Measurements from ENCODE around the gene FOXK1. TPM values are rescaled to one million over a fixed set of nuclear protein-coding genes. Genes with fewer than 3 reads are reported as not detected.
A peak's percentile ranks its signal among the peaks of the same experiment; 100 is the strongest.

FOXK1 gene
- polyA plus RNA-seq, 3 donors = 0.33 to 16.8 (median 0.76) TPM

- H3K9me3 ChIP-seq (replicated peaks in 1 of 2; ENCODE audit: control insufficient read depth in 1 of 2, insufficient read depth in 1 of 2, low read length in 2 of 2) = no peaks in the 10 kb centered on the region
- H2AFZ ChIP-seq (ENCODE audit: insufficient read depth, low read depth, low read length, poor library complexity, severe bottlenecking) = no peak overlapping the region
- peaks cover 2 to 4% of the 10 kb centered on the region in 2 donors for H3K36me3 Mint-ChIP-seq
- peaks cover 29 to 33% of the 10 kb centered on the region in 2 donors for H3K4me1 ChIP-seq (ENCODE audit: control insufficient read depth in 1 of 2, insufficient read depth in 2 of 2, low read length in 2 of 2)
- H3K4me3 Mint-ChIP-seq = no peak overlapping the region
- no peak overlapping the region for H3K4me3 ChIP-seq (replicated peaks in 1 of 3; ENCODE audit: low read depth in 2 of 3, low read length in 3 of 3)
- peaks cover 0 to 2% (median 0%) of the 10 kb centered on the region in 7 donors for H3K9me3 Mint-ChIP-seq
- no peak overlapping the region for H3K9ac ChIP-seq (ENCODE audit: insufficient read depth, low read length, poor library complexity, severe bottlenecking)
- no peaks in the 10 kb centered on the region for H3K27me3 ChIP-seq (ENCODE audit: control insufficient read depth in 2 of 2, insufficient read depth in 2 of 2, low read length in 2 of 2)
- DNase-seq = no peak
- H3K4me1 Mint-ChIP-seq = peaks cover 45% of the 10 kb centered on the region
- H3K79me2 ChIP-seq (ENCODE audit: insufficient read depth, low read length) = peaks cover 94% of the 10 kb centered on the region
- intact Hi-C loops (cut with micrococcal nuclease) = no loop called here
- peaks cover 95% of the 10 kb centered on the region for H4K20me1 ChIP-seq (ENCODE audit: insufficient read depth, low read length)
- 88% methylated on average over 18 of the region's 20 CpGs for WGBS (ENCODE audit: insufficient coverage)
- H3K27ac ChIP-seq (ENCODE audit: low read depth in 1 of 2, low read length in 2 of 2) = peak overlapping the region in 1 of 2 donors; percentile 16
- peak overlapping the region in 5 of 7 donors; percentile 8 to 71 (median 46) for H3K27ac Mint-ChIP-seq
- no peak overlapping the region for H3K4me2 ChIP-seq (replicated peaks; ENCODE audit: extremely low read depth, low read length, poor library complexity, severe bottlenecking)
- no peak for TF ChIP-seq CTCF (IDR thresholded peaks at IDR 0.05)
- no peaks in the 10 kb centered on the region for H3K36me3 ChIP-seq (replicated peaks in 1 of 2; ENCODE audit: control insufficient read depth in 1 of 2, insufficient read depth in 2 of 2, low read length in 2 of 2)
- H3K27me3 Mint-ChIP-seq (ENCODE audit: low read depth in 3 of 3) = peaks cover 0 to 4% (median 3%) of the 10 kb centered on the region in 3 donors
These were observed 20.9 kb downstream of the FOXK1 start for GRCh38 chr7:4702961-4703512.

- no peak for DNase-seq
- peaks cover 95% of the 10 kb centered on the region for H4K20me1 ChIP-seq (ENCODE audit: insufficient read depth, low read length)
- peaks cover 0 to 2% (median 0%) of the 10 kb centered on the region in 7 donors for H3K9me3 Mint-ChIP-seq
- peaks cover 2 to 4% of the 10 kb centered on the region in 2 donors for H3K36me3 Mint-ChIP-seq
- no peak overlapping the region for H3K27ac ChIP-seq (ENCODE audit: low read depth in 1 of 2, low read length in 2 of 2)
- peaks cover 29 to 33% of the 10 kb centered on the region in 2 donors for H3K4me1 ChIP-seq (ENCODE audit: control insufficient read depth in 1 of 2, insufficient read depth in 2 of 2, low read length in 2 of 2)
- peak overlapping the region in 2 of 7 donors; percentile 46 to 54 for H3K27ac Mint-ChIP-seq
- no peaks in the 10 kb centered on the region for H3K27me3 ChIP-seq (ENCODE audit: control insufficient read depth in 2 of 2, insufficient read depth in 2 of 2, low read length in 2 of 2)
- H3K9me3 ChIP-seq (replicated peaks in 1 of 2; ENCODE audit: control insufficient read depth in 1 of 2, insufficient read depth in 1 of 2, low read length in 2 of 2) = no peaks in the 10 kb centered on the region
- intact Hi-C loops (cut with micrococcal nuclease) = no loop called here
- no peak overlapping the region for H3K4me3 Mint-ChIP-seq
- H3K4me1 Mint-ChIP-seq = peaks cover 50% of the 10 kb centered on the region
- no peak overlapping the region for H3K9ac ChIP-seq (ENCODE audit: insufficient read depth, low read length, poor library complexity, severe bottlenecking)
- no peaks in the 10 kb centered on the region for H3K36me3 ChIP-seq (replicated peaks in 1 of 2; ENCODE audit: control insufficient read depth in 1 of 2, insufficient read depth in 2 of 2, low read length in 2 of 2)
- TF ChIP-seq CTCF (IDR thresholded peaks at IDR 0.05) = no peak
- no peak overlapping the region for H3K4me2 ChIP-seq (replicated peaks; ENCODE audit: extremely low read depth, low read length, poor library complexity, severe bottlenecking)
- 100% methylated on average over 4 of the region's 9 CpGs for WGBS (ENCODE audit: insufficient coverage)
- H2AFZ ChIP-seq (ENCODE audit: insufficient read depth, low read depth, low read length, poor library complexity, severe bottlenecking) = no peak overlapping the region
- H3K79me2 ChIP-seq (ENCODE audit: insufficient read depth, low read length) = peaks cover 94% of the 10 kb centered on the region
- no peak overlapping the region for H3K4me3 ChIP-seq (replicated peaks in 1 of 3; ENCODE audit: low read depth in 2 of 3, low read length in 3 of 3)
- H3K27me3 Mint-ChIP-seq (ENCODE audit: low read depth in 3 of 3) = peaks cover 0 to 4% (median 3%) of the 10 kb centered on the region in 3 donors
These were observed 21.4 kb downstream of the FOXK1 start for GRCh38 chr7:4703532-4703931.
